Lung (tissue), 12 donors: ENCODE results near the gene C11orf21. TPM values are rescaled to one million over a fixed set of nuclear protein-coding genes. Genes with fewer than 3 reads are reported as not detected.

Experiments
- ATAC-seq: fragments of 200-7000 bp; cut with Tn5 transposase; one replicate; pipeline ENCODE4 v1.9.1; 2020; ENCODE audit warnings: moderate number of reproducible peaks; ENCODE audit not compliant: insufficient read depth, low FRiP score
- DNase-seq, 3 donors: peaks; one replicate each; pipeline ENCODE4 v3.0.0-alpha.2; 2013 to 2017
- H3K27ac ChIP-seq, 2 donors: one replicate each; pipeline ENCODE4 v1.5.1; 2013; ENCODE audit warnings: mild to moderate bottlenecking in 2 of 2, moderate library complexity in 2 of 2, control low read depth in 1 of 2, inconsistent platforms in 1 of 2, low read depth in 1 of 2, low read length in 1 of 2
- H3K27me3 ChIP-seq, 3 donors: one replicate each; pipeline ENCODE4 v1.5.1; 2013; ENCODE audit warnings: low read length in 2 of 3; ENCODE audit not compliant: control insufficient read depth in 3 of 3, insufficient read depth in 3 of 3
- H3K36me3 ChIP-seq, 4 donors: one replicate each; pipeline ENCODE4 v1.5.1; 2013; ENCODE audit warnings: low read length in 4 of 4, mild to moderate bottlenecking in 1 of 4, moderate library complexity in 1 of 4; ENCODE audit not compliant: control insufficient read depth in 4 of 4, insufficient read depth in 4 of 4
- H3K4me1 ChIP-seq, 5 donors: one replicate each; pipeline ENCODE4 v1.5.1; 2013; ENCODE audit warnings: low read length in 5 of 5, mild to moderate bottlenecking in 2 of 5, moderate library complexity in 1 of 5; ENCODE audit not compliant: control insufficient read depth in 5 of 5, insufficient read depth in 5 of 5
- H3K4me3 ChIP-seq: one replicate; pipeline ENCODE4 v1.5.1; 2013; ENCODE audit warnings: mild to moderate bottlenecking, control low read depth, moderate library complexity
- H3K9ac ChIP-seq, 2 donors: one replicate each; pipeline ENCODE4 v1.5.1; 2013; ENCODE audit warnings: low read length in 2 of 2, control low read depth in 1 of 2; ENCODE audit not compliant: insufficient read depth in 1 of 2
- H3K9me3 ChIP-seq, 4 donors: one replicate each; pipeline ENCODE4 v1.5.1; 2013; ENCODE audit warnings: low read length in 3 of 4, mild to moderate bottlenecking in 1 of 4, moderate library complexity in 1 of 4; ENCODE audit not compliant: control insufficient read depth in 4 of 4, insufficient read depth in 3 of 4
- CTCF ChIP-seq: IDR thresholded peaks from 2 replicates; pipeline ENCODE4 v1.5.1; 2012; ENCODE audit warnings: mild to moderate bottlenecking; ENCODE audit errors: control extremely low read depth, extremely low read depth
- WGBS, 2 donors: extraction: QIAGEN DNeasy Blood & Tissue Kit; methylation state at CpG; one replicate each; pipeline ENCODE4 v1.1.7; 2013; 5-methylcytosine and 5-hydroxymethylcytosine counted together
- polyA plus RNA-seq, 2 donors: library from polyadenylated mRNA; stranded (reverse); fragments of 200-250 nt; gene quantifications; one replicate each; pipeline ENCODE4 v1.2.1, GENCODE V29; 2013
- total RNA-seq, 2 donors: library from RNA; depleted of rRNA in 1 of 2; stranded (reverse); fragments of >200 nt in 1 of 2; gene quantifications; one replicate each; pipeline ENCODE4 v1.2.1, GENCODE V29; 2014 to 2021
- donor health status: control.
- donor health status: control.
- donor health status: Bipolar disorder and iron deficiency.
- donor health status: healthy.
- donor health status: DM: yes; HTN: yes; CAD: no.

The C11orf21 gene
- total and polyA plus RNA-seq, 4 donors = 3.4 to 6.0 (median 4.8) TPM

- Histone ChIP-seq H3K27ac (no peak overlapping the region), H3K27me3 (no peaks in the 10 kb centered on the region), H3K36me3 (no peaks in the 10 kb centered on the region), H3K9ac (no peak overlapping the region), H3K4me3 (no peak overlapping the region), H3K4me1 (peaks cover 8 to 47% (median 17%) of the 10 kb centered on the region in 5 donors), H3K9me3 (peaks cover 0 to 5% (median 2%) of the 10 kb centered on the region in 4 donors)
- TF ChIP-seq CTCF = no peak
- DNase-seq = no peak
- whole genome bisulfite sequencing, 2 donors = 86 to 88% methylated on average over 21 to 23 of the region's 23 CpGs
- ATAC-seq = no peak
These were observed 14.6 kb upstream of the C11orf21 start for GRCh38 chr11:2316169-2316962.

GRCh38 chr11:2315395-2316168 is 13.9 kb upstream of the C11orf21 start:
- ATAC-seq (peak; percentile 9), DNase-seq (no peak)
- no peaks in the 10 kb centered on the region for H3K36me3 ChIP-seq
- no peaks in the 10 kb centered on the region for H3K27me3 ChIP-seq
- WGBS, 2 donors = 79 to 86% methylated on average over 24 to 25 of the region's 25 CpGs
- no peak overlapping the region for H3K9ac ChIP-seq
- no peak for TF ChIP-seq CTCF
- peaks cover 0 to 5% (median 2%) of the 10 kb centered on the region in 4 donors for H3K9me3 ChIP-seq
- H3K27ac ChIP-seq = peak overlapping the region; percentile 47 to 48
- no peak overlapping the region for H3K4me3 ChIP-seq
- peaks cover 8 to 41% (median 19%) of the 10 kb centered on the region in 5 donors for H3K4me1 ChIP-seq

GRCh38 chr11:2314525-2315394 is 13.0 kb upstream of the C11orf21 start:
- Histone ChIP-seq H3K4me1 (peaks cover 8 to 39% (median 15%) of the 10 kb centered on the region in 5 donors), H3K27ac (peak overlapping the region; percentile 70 to 83), H3K27me3 (no peaks in the 10 kb centered on the region), H3K4me3 (no peak overlapping the region), H3K9ac (no peak overlapping the region), H3K9me3 (peaks cover 0 to 5% (median 2%) of the 10 kb centered on the region in 4 donors), H3K36me3 (no peaks in the 10 kb centered on the region)
- TF ChIP-seq CTCF = no peak
- 40 to 51% methylated on average over 15 to 16 of the region's 16 CpGs for WGBS, 2 donors
- ATAC-seq (peak; percentile 48), DNase-seq (peak; percentile 98 to 99 (median 99))
